GM21737 (cell line): ENCODE measurements around the gene SLC25A27.
A peak's percentile ranks its signal among the peaks of the same experiment; 100 is the strongest.
"Not testable (repeated sequence)": the region's sequence is repeated elsewhere in the genome, so short reads cannot be mapped to it uniquely, and the experiment has no call there.

Experiments used
- ATAC-seq: cut with Tn5 transposase; IDR thresholded peaks from one replicate; pipeline ENCODE4 v1.9.1; 2021; ENCODE audit warnings: mild to moderate bottlenecking, moderate library complexity; ENCODE audit not compliant: unreplicated experiment

Gene SLC25A27

GRCh38 chr6:46652603-46653438, at the start of gene SLC25A27, which contains the start of gene CYP39A1:
Gene SLC25A27, plus strand, starts transcription at chr6:46652975. Its CDS starts 218 bp downstream, at chr6:46653193.
Gene CYP39A1, minus strand, starts transcription at chr6:46652818. Its CDS starts 236 bp downstream, at chr6:46652582.
- peak; percentile 100 for ATAC-seq

- no peak for ATAC-seq
Observed at GRCh38 chr6:46605091-46605797, 47.5 kb upstream of the SLC25A27 start.

- ATAC-seq = no peak
Observed at GRCh38 chr6:46606338-46606737, 46.4 kb upstream of the SLC25A27 start.

- no peak for ATAC-seq
Observed at GRCh38 chr6:46610862-46611553, 41.8 kb upstream of the SLC25A27 start.

- no peak for ATAC-seq
Observed at GRCh38 chr6:46612645-46613044, 40.1 kb upstream of the SLC25A27 start.

- ATAC-seq = no peak
Observed at GRCh38 chr6:46618726-46619125, 34.0 kb upstream of the SLC25A27 start.

GRCh38 chr6:46626228-46626909, 26.4 kb upstream of the SLC25A27 start:
- ATAC-seq = peak; percentile 55

GRCh38 chr6:46626976-46627375, 25.8 kb upstream of the SLC25A27 start:
- no peak for ATAC-seq

GRCh38 chr6:46628498-46628897, 24.3 kb upstream of the SLC25A27 start:
- ATAC-seq = no peak

- ATAC-seq = no peak
Observed at GRCh38 chr6:46628976-46629375, 23.8 kb upstream of the SLC25A27 start.

GRCh38 chr6:46629691-46630090, 23.1 kb upstream of the SLC25A27 start:
- ATAC-seq = no peak

- ATAC-seq = no peak
Observed at GRCh38 chr6:46632053-46632452, 20.7 kb upstream of the SLC25A27 start.

- ATAC-seq = no peak
Observed at GRCh38 chr6:46635462-46635861, 17.3 kb upstream of the SLC25A27 start.

GRCh38 chr6:46637145-46637544, 15.6 kb upstream of the SLC25A27 start:
- no peak for ATAC-seq

GRCh38 chr6:46637933-46638332, 14.8 kb upstream of the SLC25A27 start:
- ATAC-seq = no peak

- ATAC-seq = no peak
Observed at GRCh38 chr6:46638650-46639049, 14.1 kb upstream of the SLC25A27 start.

- ATAC-seq = no peak
Observed at GRCh38 chr6:46642928-46643751, 9.6 kb upstream of the SLC25A27 start.

- no peak for ATAC-seq
Observed at GRCh38 chr6:46645265-46645664, 7.5 kb upstream of the SLC25A27 start.

- ATAC-seq = not testable (repeated sequence)
Observed at GRCh38 chr6:46648108-46648507, 4.7 kb upstream of the SLC25A27 start.
